A549 (cell line): ENCODE results near the gene KDM4B. TPM values are rescaled to one million over a fixed set of nuclear protein-coding genes. Genes with fewer than 3 reads are reported as not detected.

Experiments
- ATAC-seq, 2 experiments: fragments of 200-7000 bp in 1 of 2; fragments of >200 bp in 1 of 2; cut with Nextera tagmentation in 1 of 2; cut with Tn5 transposase in 1 of 2; 3 replicates each; pipeline versions ENCODE4 v1.8.0 to v1.9.1; 2018 to 2020; ENCODE audit warnings: mild to moderate bottlenecking in 1 of 2, moderate library complexity in 1 of 2
- CTCF ChIA-PET: fragments of 300-600 bp; sonication (Branson Sonifier 250); formaldehyde crosslinking; extraction: SDS; loops from one replicate; lab custom pipeline; 2021; ENCODE audit warnings: antibody characterized with exemption, inconsistent platforms; lab: Yijun Ruan, JAX
- POLR2A ChIA-PET: fragments of 350-600 bp; formaldehyde crosslinking; extraction: SDS; loops from one replicate; lab custom pipeline; 2021; ENCODE audit warnings: antibody characterized with exemption, inconsistent platforms; lab: Yijun Ruan, JAX
- DNase-seq, 2 experiments: peaks; one replicate each; pipeline versions ENCODE4 v3.0.0 to v3.0.0-alpha.2; 2011 to 2016; ENCODE audit warnings: low read depth in 1 of 2, low spot score in 1 of 2
- FAIRE-seq: peaks from 2 replicates; lab custom pipeline; 2011; peaks lifted over from hg19 to GRCh38; lab: Jason Lieb, UNC
- H3K27ac ChIP-seq, 2 experiments: fragments of >200 bp; sonication (Bioruptor Twin); formaldehyde crosslinking; 3 replicates each; pipeline ENCODE4 v1.5.1; 2016 to 2017
- H3K4me1 ChIP-seq: fragments of >200 bp; sonication (Bioruptor Twin); formaldehyde crosslinking; 3 replicates; pipeline ENCODE4 v1.6.1; 2016
- H3K4me2 ChIP-seq: fragments of >200 bp; sonication (Bioruptor Twin); formaldehyde crosslinking; 3 replicates; pipeline ENCODE4 v1.6.1; 2016
- H3K4me3 ChIP-seq: fragments of >200 bp; sonication (Bioruptor Twin); formaldehyde crosslinking; 3 replicates; pipeline ENCODE4 v1.5.1; 2016
- H3K9me3 ChIP-seq: fragments of >200 bp; sonication (Bioruptor Twin); formaldehyde crosslinking; 3 replicates; pipeline ENCODE4 v1.6.1; 2016
- BHLHE40 ChIP-seq: IDR thresholded peaks from 2 replicates; pipeline ENCODE4 v1.6.1; 2012; ENCODE audit warnings: low read depth, low read length, inconsistent platforms
- CBX2 ChIP-seq: fragments of 200-600 bp; sonication (generic); IDR thresholded peaks from 2 replicates; pipeline ENCODE4 v1.6.1; 2016; ENCODE audit warnings: low read depth, mild to moderate bottlenecking, borderline replicate concordance
- EHMT2 ChIP-seq: fragments of 200-600 bp; sonication (generic); IDR thresholded peaks from 2 replicates; pipeline ENCODE4 v1.6.1; 2016; ENCODE audit warnings: antibody characterized with exemption, low read depth, mild to moderate bottlenecking, moderate library complexity
- EP300 ChIP-seq, 2 experiments: fragments of >200 bp; sonication (Bioruptor Twin); formaldehyde crosslinking; IDR thresholded peaks; 2 replicates in 1 of 2; 3 replicates in 1 of 2; pipeline ENCODE4 v1.6.1; 2016 to 2017
- FOSB ChIP-seq: fragments of 250-450 bp; sonication (Bioruptor Pico); IDR thresholded peaks from 2 replicates; pipeline ENCODE4 v1.5.0; 2020; ENCODE audit warnings: mild to moderate bottlenecking, moderate library complexity
- GATA3 ChIP-seq: IDR thresholded peaks from 2 replicates; pipeline ENCODE4 v1.6.1; 2012; ENCODE audit warnings: borderline replicate concordance
- HOXA7 ChIP-seq: fragments of 250-450 bp; sonication (Bioruptor Pico); IDR thresholded peaks from 2 replicates; pipeline ENCODE4 v1.5.0; 2020; ENCODE audit warnings: mild to moderate bottlenecking, moderate library complexity
- MAFK ChIP-seq: fragments of 450-650 bp; IDR thresholded peaks from 2 replicates; pipeline ENCODE4 v1.6.1; 2014; ENCODE audit not compliant: partially characterized antibody
- MYC ChIP-seq: IDR thresholded peaks from 2 replicates; pipeline ENCODE4 v1.6.1; 2012; ENCODE audit warnings: mild to moderate bottlenecking, inconsistent platforms, low read length, improper control_type of control experiment, borderline replicate concordance
- PHF8 ChIP-seq: fragments of 200-600 bp; sonication (generic); IDR thresholded peaks from 2 replicates; pipeline ENCODE4 v1.6.1; 2016; ENCODE audit warnings: low read depth, mild to moderate bottlenecking, antibody characterized with exemption, moderate library complexity, borderline replicate concordance
- POLR2A ChIP-seq: IDR thresholded peaks from 2 replicates; pipeline ENCODE4 v1.6.1; 2012; ENCODE audit warnings: mild to moderate bottlenecking, low read length
- RARB ChIP-seq: fragments of 250-450 bp; sonication (Bioruptor Pico); IDR thresholded peaks from 2 replicates; pipeline ENCODE4 v1.8.0; 2021; ENCODE audit warnings: mild to moderate bottlenecking, moderate library complexity
- RFX5 ChIP-seq: fragments of 450-650 bp; IDR thresholded peaks from 2 replicates; pipeline ENCODE4 v1.7.1; 2014; ENCODE audit warnings: antibody characterized with exemption, mild to moderate bottlenecking, moderate library complexity
- TFCP2L1 ChIP-seq: fragments of 250-450 bp; sonication (Bioruptor Pico); IDR thresholded peaks from 2 replicates; pipeline ENCODE4 v1.5.0; 2021; ENCODE audit warnings: mild to moderate bottlenecking
- TP53 ChIP-seq: fragments of 250-450 bp; sonication (Bioruptor Pico); IDR thresholded peaks from 2 replicates; pipeline ENCODE4 v1.5.0; 2021; ENCODE audit warnings: mild to moderate bottlenecking, moderate library complexity
- ZNF302 ChIP-seq: fragments of 250-450 bp; sonication (Bioruptor Pico); IDR thresholded peaks from 2 replicates; pipeline ENCODE4 v1.9.0; 2021; ENCODE audit warnings: inconsistent platforms, mild to moderate bottlenecking, moderate library complexity
- ZSCAN20 ChIP-seq: fragments of 250-450 bp; sonication (Bioruptor Pico); IDR thresholded peaks from 2 replicates; pipeline ENCODE4 v1.8.0; 2022; ENCODE audit warnings: mild to moderate bottlenecking, moderate library complexity
- WGBS: methylation state at CpG from one replicate; pipeline ENCODE4 v1.1.6; 2017; ENCODE audit errors: missing lambda C conversion rate; 5-methylcytosine and 5-hydroxymethylcytosine counted together
- polyA plus RNA-seq, 4 experiments: library from polyadenylated mRNA; depleted of rRNA in 3 of 4; stranded (reverse); fragments of >200 nt; fragmentation: RNase III in 1 of 4; extraction: RNeasy Plus Mini Kit Qiagen cat#74134 plus additional on column Dnase treatment in 1 of 4; gene quantifications; 2 replicates in 3 of 4; 3 replicates in 1 of 4; pipeline ENCODE4 v1.2.3, GENCODE V29; 2011 to 2017
- TF ChIP-seq, protein P1 (sequence below): fragments of >200 bp; sonication (Bioruptor Twin); formaldehyde crosslinking; IDR thresholded peaks from 2 replicates; pipeline ENCODE4 v1.6.1; 2016
- TF ChIP-seq, protein P2 (sequence below): fragments of 250-450 bp; sonication (Bioruptor Pico); IDR thresholded peaks from 2 replicates; pipeline ENCODE4 v1.5.0; 2020; ENCODE audit warnings: low read depth, mild to moderate bottlenecking, moderate library complexity
- TF ChIP-seq, protein P3 (sequence below): IDR thresholded peaks from 2 replicates; pipeline ENCODE4 v1.6.1; 2012; ENCODE audit warnings: low read depth, borderline replicate concordance
- TF ChIP-seq, protein P4 (sequence below): fragments of 450-650 bp; IDR thresholded peaks from 2 replicates; pipeline ENCODE4 v1.6.1; 2014; ENCODE audit warnings: antibody characterized with exemption
- TF ChIP-seq, protein P5 (sequence below): fragments of 200-600 bp; sonication (generic); IDR thresholded peaks from 2 replicates; pipeline ENCODE4 v1.6.1; 2016; ENCODE audit warnings: antibody characterized with exemption, mild to moderate bottlenecking, moderate library complexity

The KDM4B gene
- polyA plus RNA-seq, 2 of the 4 experiments (the other 2 are of a cell fraction): 3.0 to 4.6 TPM

DNA sequence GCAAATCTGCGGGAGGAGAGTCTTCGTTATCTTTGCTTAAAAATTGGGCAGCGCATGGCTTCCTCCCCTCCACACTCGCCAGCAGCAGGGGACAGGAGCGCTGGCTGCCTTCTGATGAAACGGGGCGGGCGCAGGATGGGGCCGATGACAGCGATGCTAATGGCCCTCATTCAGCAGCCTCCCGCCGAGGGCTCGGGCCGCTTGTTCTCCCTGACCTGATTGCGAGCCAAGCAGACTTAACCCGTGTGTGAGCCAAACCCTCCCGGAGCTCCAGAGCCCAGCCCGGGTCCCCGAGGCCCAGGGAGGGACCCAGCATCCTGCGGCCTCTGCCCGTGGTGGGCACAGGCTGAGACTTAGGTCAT is 90.3 kb downstream of the KDM4B start:
- POLR2A ChIA-PET: no interaction called here

DNA sequence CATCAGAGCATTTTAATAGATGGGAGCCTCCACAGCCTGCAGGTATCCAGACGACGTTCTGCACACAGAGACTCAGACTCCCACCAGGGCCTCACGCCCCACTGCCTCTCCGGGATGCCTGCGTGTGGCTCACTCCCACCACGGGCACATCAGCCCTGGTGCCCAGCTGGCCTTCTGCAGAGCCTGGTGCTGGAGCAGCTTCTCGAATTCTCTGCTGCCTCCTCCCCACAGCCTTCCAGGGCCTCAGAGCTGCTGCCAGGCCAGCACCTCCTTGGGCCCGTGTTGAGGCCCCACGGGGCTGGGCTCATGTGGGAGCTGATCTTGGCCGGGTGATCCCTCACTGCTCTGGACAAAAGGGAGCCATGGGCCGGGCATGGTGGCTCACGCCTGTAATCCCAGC is 90.9 kb downstream of the KDM4B start:
- CTCF ChIA-PET: interaction anchor here (3.9 kb wide), 1 partner anchor 12 kb away, joined by 22 read pairs; no protein-coding TSS in a partner anchor

More for the DNA sequence above, 90.3 kb downstream of the KDM4B start:
- Histone ChIP-seq H3K27ac (no peak overlapping the region), H3K9me3 (no peaks in the 10 kb centered on the region), H3K4me3 (no peak overlapping the region), H3K4me1 (no peaks in the 10 kb centered on the region), H3K4me2 (no peak overlapping the region)
- FAIRE-seq (no peak), ATAC-seq (no peak), DNase-seq (no peak)
- CTCF ChIA-PET: interaction anchor here (3.9 kb wide), 1 partner anchor 11 kb away, joined by 22 read pairs; no protein-coding TSS in a partner anchor
- TF ChIP-seq TP53 (CRISPR knock-in tag): no peak
- WGBS: 75% methylated on average over 11 of the region's 21 CpGs

DNA sequence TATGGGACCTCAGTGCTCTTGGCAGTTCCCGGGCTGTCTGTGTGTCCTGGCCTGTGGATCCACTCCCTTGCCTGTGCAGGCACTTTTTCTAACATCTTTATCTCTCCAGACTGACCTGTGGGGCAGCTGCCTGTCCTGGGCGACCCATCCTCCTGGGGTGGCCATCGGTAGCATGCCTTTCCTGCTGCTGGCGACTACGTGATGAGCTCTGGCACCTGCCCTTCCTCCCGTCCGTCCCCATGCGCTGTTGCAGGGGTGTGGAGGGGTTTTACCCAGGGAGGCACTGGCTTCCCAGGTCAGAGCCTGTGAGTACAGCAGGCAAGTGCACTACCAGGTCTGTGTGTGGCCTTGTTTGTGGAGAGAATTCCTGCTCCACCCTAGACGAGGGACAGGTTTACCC is 93.3 kb downstream of the KDM4B start:
- ATAC-seq: no peak
- H3K27ac ChIP-seq: no peak overlapping the region

More for the DNA sequence above, 90.9 kb downstream of the KDM4B start:
- TF ChIP-seq RARB (no peak), POLR2A (no peak), RFX5 (no peak), PHF8 (no peak), MAFK (no peak)
- TF ChIP-seq, protein P1, sequence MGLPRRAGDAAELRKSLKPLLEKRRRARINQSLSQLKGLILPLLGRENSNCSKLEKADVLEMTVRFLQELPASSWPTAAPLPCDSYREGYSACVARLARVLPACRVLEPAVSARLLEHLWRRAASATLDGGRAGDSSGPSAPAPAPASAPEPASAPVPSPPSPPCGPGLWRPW: no peak
- no peak for DNase-seq
- Histone ChIP-seq H3K9me3 (no peaks in the 10 kb centered on the region), H3K4me2 (no peak overlapping the region), H3K27ac (no peak overlapping the region), H3K4me3 (no peak overlapping the region), H3K4me1 (no peaks in the 10 kb centered on the region)
- FAIRE-seq: no peak
- POLR2A ChIA-PET: no interaction called here
- WGBS: 93% methylated on average over 8 of the region's 12 CpGs
- no peak for ATAC-seq

DNA sequence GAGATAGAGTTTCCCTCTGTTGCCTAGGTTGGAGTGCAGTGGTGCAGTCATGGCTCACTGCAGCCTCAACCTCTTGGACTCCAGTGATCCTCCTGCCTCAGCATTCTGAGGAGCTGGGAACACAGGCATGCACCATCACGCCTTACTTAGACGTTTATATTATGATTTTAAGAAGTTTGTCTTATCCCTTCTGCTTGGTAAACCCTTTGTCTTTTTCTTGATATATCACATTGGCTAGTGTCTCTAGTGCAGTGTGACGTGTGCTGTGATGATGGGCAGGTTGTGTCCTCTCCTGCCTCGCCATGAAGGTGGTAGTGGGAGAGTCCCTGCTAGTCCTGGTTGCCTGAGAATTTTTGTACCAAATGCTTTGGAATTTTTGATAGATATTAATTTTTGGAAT is 93.9 kb downstream of the KDM4B start:
- DNase-seq (no peak), ATAC-seq (no peak), FAIRE-seq (no peak)
- no peak overlapping the region for H3K4me2 ChIP-seq
- H3K4me3 ChIP-seq: no peak overlapping the region
- no peak overlapping the region for H3K27ac ChIP-seq
- 87% methylated on average over 4 of the region's 4 CpGs for WGBS
- TF ChIP-seq EP300 (IDR thresholded peaks at IDR 0.05) (no peak), CBX2 (no peak), GATA3 (no peak), FOSB (CRISPR knock-in tag) (no peak), HOXA7 (no peak), ZSCAN20 (CRISPR knock-in tag) (no peak), ZNF302 (CRISPR knock-in tag) (no peak), EHMT2 (no peak), TFCP2L1 (CRISPR knock-in tag) (no peak)
- TF ChIP-seq, protein P2, sequence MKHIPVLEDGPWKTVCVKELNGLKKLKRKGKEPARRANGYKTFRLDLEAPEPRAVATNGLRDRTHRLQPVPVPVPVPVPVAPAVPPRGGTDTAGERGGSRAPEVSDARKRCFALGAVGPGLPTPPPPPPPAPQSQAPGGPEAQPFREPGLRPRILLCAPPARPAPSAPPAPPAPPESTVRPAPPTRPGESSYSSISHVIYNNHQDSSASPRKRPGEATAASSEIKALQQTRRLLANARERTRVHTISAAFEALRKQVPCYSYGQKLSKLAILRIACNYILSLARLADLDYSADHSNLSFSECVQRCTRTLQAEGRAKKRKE (CRISPR knock-in tag): no peak
- TF ChIP-seq, protein P3, sequence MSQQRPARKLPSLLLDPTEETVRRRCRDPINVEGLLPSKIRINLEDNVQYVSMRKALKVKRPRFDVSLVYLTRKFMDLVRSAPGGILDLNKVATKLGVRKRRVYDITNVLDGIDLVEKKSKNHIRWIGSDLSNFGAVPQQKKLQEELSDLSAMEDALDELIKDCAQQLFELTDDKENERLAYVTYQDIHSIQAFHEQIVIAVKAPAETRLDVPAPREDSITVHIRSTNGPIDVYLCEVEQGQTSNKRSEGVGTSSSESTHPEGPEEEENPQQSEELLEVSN: no peak
- TF ChIP-seq, protein P4, sequence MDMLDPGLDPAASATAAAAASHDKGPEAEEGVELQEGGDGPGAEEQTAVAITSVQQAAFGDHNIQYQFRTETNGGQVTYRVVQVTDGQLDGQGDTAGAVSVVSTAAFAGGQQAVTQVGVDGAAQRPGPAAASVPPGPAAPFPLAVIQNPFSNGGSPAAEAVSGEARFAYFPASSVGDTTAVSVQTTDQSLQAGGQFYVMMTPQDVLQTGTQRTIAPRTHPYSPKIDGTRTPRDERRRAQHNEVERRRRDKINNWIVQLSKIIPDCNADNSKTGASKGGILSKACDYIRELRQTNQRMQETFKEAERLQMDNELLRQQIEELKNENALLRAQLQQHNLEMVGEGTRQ: no peak
- ChIA-PET CTCF (interaction anchor here (1.2 kb wide), 1 partner anchor 14 kb away, joined by 4 read pairs; no protein-coding TSS in a partner anchor), POLR2A (no interaction called here)
- H3K4me1 ChIP-seq: no peaks in the 10 kb centered on the region
- H3K9me3 ChIP-seq: no peaks in the 10 kb centered on the region

More for the DNA sequence above, 93.3 kb downstream of the KDM4B start:
- no peak overlapping the region for H3K4me3 ChIP-seq
- H3K9me3 ChIP-seq: no peaks in the 10 kb centered on the region
- no peak for FAIRE-seq
- ChIA-PET POLR2A (no interaction called here), CTCF (interaction anchor here (0.6 to 1.2 kb wide), 3 partner anchors 13 to 41 kb away, joined by 3 to 4 read pairs (median 4); no protein-coding TSS in a partner anchor)
- 85% methylated on average over 8 of the region's 9 CpGs for WGBS
- DNase-seq: no peak
- no peaks in the 10 kb centered on the region for H3K4me1 ChIP-seq
- no peak for TF ChIP-seq RARB
- no peak for TF ChIP-seq EP300 (IDR thresholded peaks at IDR 0.05)
- TF ChIP-seq BHLHE40: no peak
- no peak for TF ChIP-seq EHMT2
- TF ChIP-seq MYC: no peak
- TF ChIP-seq, protein P5, sequence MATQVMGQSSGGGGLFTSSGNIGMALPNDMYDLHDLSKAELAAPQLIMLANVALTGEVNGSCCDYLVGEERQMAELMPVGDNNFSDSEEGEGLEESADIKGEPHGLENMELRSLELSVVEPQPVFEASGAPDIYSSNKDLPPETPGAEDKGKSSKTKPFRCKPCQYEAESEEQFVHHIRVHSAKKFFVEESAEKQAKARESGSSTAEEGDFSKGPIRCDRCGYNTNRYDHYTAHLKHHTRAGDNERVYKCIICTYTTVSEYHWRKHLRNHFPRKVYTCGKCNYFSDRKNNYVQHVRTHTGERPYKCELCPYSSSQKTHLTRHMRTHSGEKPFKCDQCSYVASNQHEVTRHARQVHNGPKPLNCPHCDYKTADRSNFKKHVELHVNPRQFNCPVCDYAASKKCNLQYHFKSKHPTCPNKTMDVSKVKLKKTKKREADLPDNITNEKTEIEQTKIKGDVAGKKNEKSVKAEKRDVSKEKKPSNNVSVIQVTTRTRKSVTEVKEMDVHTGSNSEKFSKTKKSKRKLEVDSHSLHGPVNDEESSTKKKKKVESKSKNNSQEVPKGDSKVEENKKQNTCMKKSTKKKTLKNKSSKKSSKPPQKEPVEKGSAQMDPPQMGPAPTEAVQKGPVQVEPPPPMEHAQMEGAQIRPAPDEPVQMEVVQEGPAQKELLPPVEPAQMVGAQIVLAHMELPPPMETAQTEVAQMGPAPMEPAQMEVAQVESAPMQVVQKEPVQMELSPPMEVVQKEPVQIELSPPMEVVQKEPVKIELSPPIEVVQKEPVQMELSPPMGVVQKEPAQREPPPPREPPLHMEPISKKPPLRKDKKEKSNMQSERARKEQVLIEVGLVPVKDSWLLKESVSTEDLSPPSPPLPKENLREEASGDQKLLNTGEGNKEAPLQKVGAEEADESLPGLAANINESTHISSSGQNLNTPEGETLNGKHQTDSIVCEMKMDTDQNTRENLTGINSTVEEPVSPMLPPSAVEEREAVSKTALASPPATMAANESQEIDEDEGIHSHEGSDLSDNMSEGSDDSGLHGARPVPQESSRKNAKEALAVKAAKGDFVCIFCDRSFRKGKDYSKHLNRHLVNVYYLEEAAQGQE: no peak
- H3K4me2 ChIP-seq: no peak overlapping the region
